CD4-positive, alpha-beta T cell treated with Interleukin-1 beta for 1 hour (primary cell): ENCODE results near the gene TMEM141.
"Not testable (repeated sequence)": the region's sequence is repeated elsewhere in the genome, so short reads cannot be mapped to it uniquely, and the experiment has no call there.

Source experiments
- DNase-seq, 2 donors: peaks; one replicate each; pipeline ENCODE4 v3.0.0-alpha.2; 2020 to 2022

The TMEM141 gene

GRCh38 chr9:136774416-136775045 lies 16.6 kb upstream of the TMEM141 start:
- no peak for DNase-seq

- DNase-seq = no peak
Measured at GRCh38 chr9:136775191-136775590, 16.0 kb upstream of the TMEM141 start.

- no peak for DNase-seq
Measured at GRCh38 chr9:136776947-136777346, 14.2 kb upstream of the TMEM141 start.

GRCh38 chr9:136777359-136777758 lies 13.8 kb upstream of the TMEM141 start:
- no peak for DNase-seq

- DNase-seq = no peak
Measured at GRCh38 chr9:136779808-136780207, 11.3 kb upstream of the TMEM141 start.

- no peak for DNase-seq
Measured at GRCh38 chr9:136782452-136782851, 8.7 kb upstream of the TMEM141 start.

GRCh38 chr9:136784249-136784996 lies 6.7 kb upstream of the TMEM141 start:
- peak in 1 of 2 donors; percentile 44 for DNase-seq

GRCh38 chr9:136784997-136785361 lies 6.2 kb upstream of the TMEM141 start:
- DNase-seq = peak; percentile 16 to 55

- DNase-seq = not testable (repeated sequence)
Measured at GRCh38 chr9:136785565-136786355, 5.4 kb upstream of the TMEM141 start.

- DNase-seq = no peak
Measured at GRCh38 chr9:136786451-136786850, 4.7 kb upstream of the TMEM141 start.

- not testable (repeated sequence) for DNase-seq
Measured at GRCh38 chr9:136786983-136787382, 4.2 kb upstream of the TMEM141 start.

GRCh38 chr9:136787690-136788400 lies 3.3 kb upstream of the TMEM141 start:
- peak; percentile 70 to 84 for DNase-seq

- not testable (repeated sequence) for DNase-seq
Measured at GRCh38 chr9:136788644-136789522, 2.3 kb upstream of the TMEM141 start.

GRCh38 chr9:136789523-136789937 lies 1.6 kb upstream of the TMEM141 start:
- no peak for DNase-seq

- DNase-seq = peak; percentile 74 to 77
Measured at GRCh38 chr9:136791516-136792276, 552 bp downstream of the TMEM141 start.

GRCh38 chr9:136792321-136793085 lies 1.4 kb downstream of the TMEM141 start:
- DNase-seq = no peak

GRCh38 chr9:136793086-136793946 lies 2.2 kb downstream of the TMEM141 start:
- DNase-seq = no peak

GRCh38 chr9:136794281-136794999 lies 3.3 kb downstream of the TMEM141 start:
- DNase-seq = no peak

- DNase-seq = no peak
Measured at GRCh38 chr9:136795000-136795348, 3.8 kb downstream of the TMEM141 start.
